CD14-positive monocyte (primary cell): ENCODE measurements around the gene ADGB. TPM values are rescaled to one million over a fixed set of nuclear protein-coding genes. Genes with fewer than 3 reads are reported as not detected.

Experiments used
- DNase-seq, 3 donors: peaks; one replicate each; pipeline ENCODE4 v3.0.0-alpha.2; 2011 to 2022
- H2AFZ ChIP-seq: 2 replicates; pipeline ENCODE4 v1.6.0; 2012; ENCODE audit warnings: mild to moderate bottlenecking, low read depth, low read length, inconsistent platforms; ENCODE audit not compliant: insufficient read depth, poor library complexity, severe bottlenecking
- H3K27ac ChIP-seq, 2 donors: 1 replicate in 1 of 2; 2 replicates in 1 of 2; pipeline ENCODE4 v1.5.1; 2012 to 2013; ENCODE audit warnings: low read length in 2 of 2, control low read depth in 1 of 2, inconsistent platforms in 1 of 2, low read depth in 1 of 2, mild to moderate bottlenecking in 1 of 2
- H3K27me3 ChIP-seq, 2 donors: one replicate each; pipeline versions ENCODE4 v1.6.0 to v1.6.1; 2011 to 2013; ENCODE audit warnings: low read length in 2 of 2; ENCODE audit not compliant: control insufficient read depth in 2 of 2, insufficient read depth in 2 of 2
- H3K36me3 ChIP-seq, 2 donors: replicated peaks in 1 of 2; 1 replicate in 1 of 2; 2 replicates in 1 of 2; pipeline versions ENCODE4 v1.5.1 to v1.6.1; 2012 to 2013; ENCODE audit warnings: low read length in 2 of 2, control low read depth in 1 of 2, inconsistent platforms in 1 of 2, mild to moderate bottlenecking in 1 of 2; ENCODE audit not compliant: insufficient read depth in 2 of 2, control insufficient read depth in 1 of 2
- H3K4me1 ChIP-seq, 2 donors: 1 replicate in 1 of 2; 2 replicates in 1 of 2; pipeline versions ENCODE4 v1.5.1 to v1.6.1; 2012 to 2013; ENCODE audit warnings: low read length in 2 of 2, control low read depth in 1 of 2, inconsistent platforms in 1 of 2, mild to moderate bottlenecking in 1 of 2, moderate library complexity in 1 of 2; ENCODE audit not compliant: insufficient read depth in 2 of 2, control insufficient read depth in 1 of 2
- H3K4me2 ChIP-seq: replicated peaks from 2 replicates; pipeline ENCODE3; 2012; ENCODE audit warnings: low read length, moderate library complexity, mild to moderate bottlenecking; ENCODE audit not compliant: poor library complexity, severe bottlenecking; ENCODE audit errors: extremely low read depth
- H3K4me3 ChIP-seq, 3 experiments: fragments of 200-600 bp in 1 of 3; sonication (generic) in 1 of 3; replicated peaks in 1 of 3; 1 replicate in 2 of 3; 2 replicates in 1 of 3; pipeline ENCODE4 v1.5.1; 2011 to 2013; ENCODE audit warnings: low read length in 3 of 3, mild to moderate bottlenecking in 3 of 3, control low read depth in 2 of 3, low read depth in 2 of 3, inconsistent platforms in 1 of 3, moderate library complexity in 1 of 3
- H3K79me2 ChIP-seq: 2 replicates; pipeline ENCODE4 v1.6.0; 2012; ENCODE audit warnings: mild to moderate bottlenecking, control low read depth, inconsistent platforms, low read length, moderate library complexity; ENCODE audit not compliant: insufficient read depth
- H3K9ac ChIP-seq: 2 replicates; pipeline ENCODE4 v1.6.0; 2017; ENCODE audit warnings: low read length, mild to moderate bottlenecking; ENCODE audit not compliant: insufficient read depth, poor library complexity, severe bottlenecking
- H3K9me3 ChIP-seq, 2 donors: replicated peaks in 1 of 2; 1 replicate in 1 of 2; 2 replicates in 1 of 2; pipeline versions ENCODE4 v1.5.1 to v1.6.1; 2012 to 2013; ENCODE audit warnings: low read length in 2 of 2, control low read depth in 1 of 2; ENCODE audit not compliant: control insufficient read depth in 1 of 2, insufficient read depth in 1 of 2
- H4K20me1 ChIP-seq: 2 replicates; pipeline ENCODE4 v1.6.0; 2012; ENCODE audit warnings: mild to moderate bottlenecking, low read length, control low read depth, moderate library complexity; ENCODE audit not compliant: insufficient read depth
- H3K27ac Mint-ChIP-seq, 7 donors: one replicate each; pipeline ENCODE4 v1.8.0; 2020; ENCODE audit warnings: mild to moderate bottlenecking in 7 of 7, mixed read lengths in 7 of 7, moderate library complexity in 6 of 7, inconsistent platforms in 2 of 7
- H3K27me3 Mint-ChIP-seq, 3 donors: one replicate each; pipeline ENCODE4 v1.8.0; 2021 to 2022; ENCODE audit warnings: low read depth in 3 of 3, mild to moderate bottlenecking in 3 of 3, mixed read lengths in 3 of 3, moderate library complexity in 3 of 3, inconsistent platforms in 1 of 3
- H3K36me3 Mint-ChIP-seq, 2 donors: one replicate each; pipeline ENCODE4 v1.8.0; 2020; ENCODE audit warnings: mixed read lengths in 2 of 2, inconsistent platforms in 1 of 2, mild to moderate bottlenecking in 1 of 2
- H3K4me1 Mint-ChIP-seq: one replicate; pipeline ENCODE4 v1.8.0; 2020; ENCODE audit warnings: mild to moderate bottlenecking, mixed read lengths
- H3K4me3 Mint-ChIP-seq, 2 donors: one replicate each; pipeline ENCODE4 v1.8.0; 2020; ENCODE audit warnings: mild to moderate bottlenecking in 2 of 2, mixed read lengths in 2 of 2, moderate library complexity in 1 of 2
- H3K9me3 Mint-ChIP-seq, 7 donors: one replicate each; pipeline ENCODE4 v1.8.0; 2020 to 2022; ENCODE audit warnings: mixed read lengths in 7 of 7, mild to moderate bottlenecking in 6 of 7, moderate library complexity in 6 of 7, inconsistent platforms in 2 of 7
- WGBS: methylation state at CpG from one replicate; pipeline ENCODE4 v1.1.5; 2013; ENCODE audit warnings: missing lambda C conversion rate; ENCODE audit not compliant: insufficient coverage; 5-methylcytosine and 5-hydroxymethylcytosine counted together
- intact Hi-C, 2 donors: fragments of 100-400 bp; cut with micrococcal nuclease; formaldehyde crosslinking; loops; one replicate each; pipeline versions ENCODE4 v1.15.0 to v1.15.1; 2023
- polyA plus RNA-seq, 3 donors: library from polyadenylated mRNA; depleted of rRNA in 1 of 3; unstranded in 2 of 3; stranded (reverse) in 1 of 3; fragments of 300-500 nt in 2 of 3; fragments of >200 nt in 1 of 3; fragmentation: Illumina TruSeq in 2 of 3; gene quantifications; 1 replicate in 2 of 3; 2 replicates in 1 of 3; pipeline ENCODE4 v1.2.3, GENCODE V29; 2012 to 2021
- TF ChIP-seq, protein P1 (sequence below): fragments of 200-600 bp; IDR thresholded peaks from one replicate; pipeline ENCODE4 v1.8.0; 2022; ENCODE audit warnings: antibody characterized with exemption, mild to moderate bottlenecking

ADGB gene
- polyA plus RNA-seq, 3 donors = 0.01 TPM; not detected in 2

DNA sequence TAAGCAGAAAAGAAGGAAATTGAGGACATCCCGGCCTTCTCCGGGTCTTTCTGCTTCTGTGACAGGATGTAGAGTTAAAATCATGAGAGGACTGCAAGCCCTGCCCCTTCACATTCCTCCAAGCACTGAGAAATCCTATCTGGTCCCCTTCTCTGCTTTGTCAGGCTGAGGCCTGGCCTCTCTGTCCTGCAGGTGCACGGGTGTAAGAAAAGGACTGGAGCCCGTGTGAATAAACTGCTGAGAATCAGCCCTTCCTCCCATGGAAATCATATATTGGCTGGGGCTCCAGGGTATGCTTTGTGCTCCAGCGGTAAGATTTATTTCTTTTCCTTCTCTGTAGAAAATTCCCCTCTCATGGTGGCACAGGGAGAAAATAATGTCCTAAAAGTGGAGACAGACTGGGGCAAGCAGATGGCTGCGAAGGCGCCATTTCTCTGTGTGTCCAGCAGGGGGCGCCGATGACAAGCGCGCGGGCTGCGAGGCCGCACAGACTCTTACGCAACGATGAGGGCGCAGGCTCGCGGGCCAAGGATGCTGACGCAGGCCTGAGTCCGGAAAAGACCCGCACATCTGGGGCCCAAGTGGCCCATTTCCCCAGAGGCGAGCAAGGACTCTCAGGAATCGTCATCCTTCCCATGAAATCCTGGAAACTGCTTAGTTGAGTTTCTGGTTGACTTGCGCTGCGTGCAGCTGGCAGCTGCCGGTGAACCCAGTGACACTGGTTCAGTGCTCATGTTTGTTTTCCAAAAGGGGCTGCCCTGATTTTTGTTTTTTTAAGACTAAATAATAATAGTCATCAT, 258.6 kb downstream of the ADGB start:
- peak; percentile 78 to 89 (median 82) for DNase-seq
- H3K27ac ChIP-seq = peak overlapping the region in 1 of 2 donors; percentile 65
- TF ChIP-seq, protein P1, sequence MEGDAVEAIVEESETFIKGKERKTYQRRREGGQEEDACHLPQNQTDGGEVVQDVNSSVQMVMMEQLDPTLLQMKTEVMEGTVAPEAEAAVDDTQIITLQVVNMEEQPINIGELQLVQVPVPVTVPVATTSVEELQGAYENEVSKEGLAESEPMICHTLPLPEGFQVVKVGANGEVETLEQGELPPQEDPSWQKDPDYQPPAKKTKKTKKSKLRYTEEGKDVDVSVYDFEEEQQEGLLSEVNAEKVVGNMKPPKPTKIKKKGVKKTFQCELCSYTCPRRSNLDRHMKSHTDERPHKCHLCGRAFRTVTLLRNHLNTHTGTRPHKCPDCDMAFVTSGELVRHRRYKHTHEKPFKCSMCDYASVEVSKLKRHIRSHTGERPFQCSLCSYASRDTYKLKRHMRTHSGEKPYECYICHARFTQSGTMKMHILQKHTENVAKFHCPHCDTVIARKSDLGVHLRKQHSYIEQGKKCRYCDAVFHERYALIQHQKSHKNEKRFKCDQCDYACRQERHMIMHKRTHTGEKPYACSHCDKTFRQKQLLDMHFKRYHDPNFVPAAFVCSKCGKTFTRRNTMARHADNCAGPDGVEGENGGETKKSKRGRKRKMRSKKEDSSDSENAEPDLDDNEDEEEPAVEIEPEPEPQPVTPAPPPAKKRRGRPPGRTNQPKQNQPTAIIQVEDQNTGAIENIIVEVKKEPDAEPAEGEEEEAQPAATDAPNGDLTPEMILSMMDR = peak; percentile 98
- H2AFZ ChIP-seq = peak overlapping the region; percentile 70
- intact Hi-C loops = loop anchor here in 1 of 2 donors (5.0 to 10.0 kb wide), 2 partner anchors 365 to 1307 kb away; no protein-coding TSS in a partner anchor
- Mint-ChIP-seq H3K36me3 (no peaks in the 10 kb centered on the region), H3K9me3 (peaks cover 0 to 7% (median 3%) of the 10 kb centered on the region in 7 donors), H3K27me3 (no peaks in the 10 kb centered on the region), H3K27ac (peak overlapping the region in 2 of 7 donors; percentile 59 to 78), H3K4me3 (peak overlapping the region; percentile 32 to 44), H3K4me1 (peaks cover 5% of the 10 kb centered on the region)
- no peak overlapping the region for H3K9ac ChIP-seq
- no peaks in the 10 kb centered on the region for H3K79me2 ChIP-seq
- 4% methylated on average over 21 of the region's 27 CpGs for WGBS
- H3K4me1 ChIP-seq = peaks cover 6 to 7% of the 10 kb centered on the region in 2 donors
- peak overlapping the region; percentile 77 for H3K4me2 ChIP-seq
- peak overlapping the region in 2 of 3 experiments; percentile 13 to 70 for H3K4me3 ChIP-seq
- H3K27me3 ChIP-seq = no peaks in the 10 kb centered on the region
- H4K20me1 ChIP-seq = no peaks in the 10 kb centered on the region
- no peaks in the 10 kb centered on the region for H3K9me3 ChIP-seq
- no peaks in the 10 kb centered on the region for H3K36me3 ChIP-seq

DNA sequence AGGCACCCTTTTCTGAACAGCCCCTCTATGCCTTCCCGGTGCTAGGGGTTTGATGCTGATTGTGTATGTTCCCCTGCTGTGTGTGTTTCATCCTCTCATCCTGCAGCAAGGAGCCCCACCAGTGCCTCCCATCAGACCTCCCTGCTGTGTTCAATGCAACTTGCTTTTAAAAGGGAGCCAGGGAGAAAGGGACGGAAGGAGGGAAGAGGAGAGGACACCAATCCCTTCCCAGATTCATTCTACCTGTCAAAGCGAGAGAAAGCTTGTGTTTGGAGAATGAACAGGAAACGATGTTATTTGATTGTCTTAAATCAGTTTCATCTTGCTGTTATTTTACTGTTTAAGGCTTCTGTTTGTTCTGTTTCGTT, 259.2 kb downstream of the ADGB start:
- WGBS = no CpG with 5 or more reads among the region's 5 CpGs
- H4K20me1 ChIP-seq = no peaks in the 10 kb centered on the region
- H3K9me3 ChIP-seq = no peaks in the 10 kb centered on the region
- peaks cover 7 to 8% of the 10 kb centered on the region in 2 donors for H3K4me1 ChIP-seq
- peak overlapping the region; percentile 77 for H3K4me2 ChIP-seq
- no peak for DNase-seq
- no peaks in the 10 kb centered on the region for H3K27me3 Mint-ChIP-seq
- no peaks in the 10 kb centered on the region for H3K36me3 Mint-ChIP-seq
- H2AFZ ChIP-seq = peak overlapping the region; percentile 70
- H3K36me3 ChIP-seq = no peaks in the 10 kb centered on the region
- H3K79me2 ChIP-seq = no peaks in the 10 kb centered on the region
- H3K4me3 ChIP-seq = peak overlapping the region in 1 of 3 experiments; percentile 70
- peaks cover 10% of the 10 kb centered on the region for H3K4me1 Mint-ChIP-seq
- H3K27ac ChIP-seq = peak overlapping the region in 1 of 2 donors; percentile 65
- H3K9me3 Mint-ChIP-seq = peaks cover 0 to 2% (median 0%) of the 10 kb centered on the region in 7 donors
- H3K4me3 Mint-ChIP-seq = peak overlapping the region; percentile 32 to 44
- H3K27ac Mint-ChIP-seq = peak overlapping the region in 5 of 7 donors; percentile 46 to 78 (median 62)
- H3K9ac ChIP-seq = no peak overlapping the region
- intact Hi-C loops = loop anchor here in 1 of 2 donors (5.0 to 10.0 kb wide), 2 partner anchors 364 to 1307 kb away; no protein-coding TSS in a partner anchor
- TF ChIP-seq, protein P1 = no peak
- no peaks in the 10 kb centered on the region for H3K27me3 ChIP-seq
